Neural cell (in vitro differentiated cells): ENCODE data around the gene KDM4C.
A peak's percentile ranks its signal among the peaks of the same experiment; 100 is the strongest.

Source experiments
- POLR2AphosphoS5 ChIP-seq: IDR thresholded peaks from 2 replicates; pipeline ENCODE4 v1.6.1; 2012
- REST ChIP-seq: IDR thresholded peaks from 2 replicates; pipeline ENCODE4 v1.6.1; 2012; ENCODE audit warnings: borderline replicate concordance
- SMC3 ChIP-seq: fragments of 450-650 bp; conservative IDR thresholded peaks from 2 replicates; pipeline ENCODE4 v1.6.1; 2014; ENCODE audit warnings: antibody characterized with exemption, mild to moderate bottlenecking, moderate library complexity; ENCODE audit not compliant: poor library complexity
- TF ChIP-seq, protein P1 (sequence below): fragments of 450-650 bp; IDR thresholded peaks from 2 replicates; pipeline ENCODE4 v1.5.1; 2014; ENCODE audit warnings: antibody characterized with exemption, mild to moderate bottlenecking, moderate library complexity; ENCODE audit not compliant: poor library complexity, severe bottlenecking

DNA sequence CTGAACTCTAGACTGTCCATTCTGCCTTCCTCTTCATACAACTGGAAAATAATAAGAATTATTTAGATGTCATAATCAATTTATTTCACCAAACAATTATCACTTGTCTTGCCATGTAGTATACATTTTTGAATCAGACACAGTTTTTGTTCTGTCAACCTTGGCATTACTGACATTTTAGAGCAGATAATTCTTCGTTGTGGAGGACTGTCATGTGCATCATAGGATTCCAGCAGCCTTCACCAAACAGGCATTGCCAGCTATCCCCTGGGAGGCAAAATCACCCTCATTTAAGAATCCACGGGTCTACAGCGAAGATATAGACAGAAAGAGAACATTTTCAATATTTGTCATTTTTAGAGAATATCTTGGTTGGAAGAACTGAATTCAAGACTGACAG is 293.9 kb downstream of the KDM4C start:
- TF ChIP-seq POLR2AphosphoS5 (peak; percentile 66), SMC3 (no peak), REST (no peak)
- TF ChIP-seq, protein P1, sequence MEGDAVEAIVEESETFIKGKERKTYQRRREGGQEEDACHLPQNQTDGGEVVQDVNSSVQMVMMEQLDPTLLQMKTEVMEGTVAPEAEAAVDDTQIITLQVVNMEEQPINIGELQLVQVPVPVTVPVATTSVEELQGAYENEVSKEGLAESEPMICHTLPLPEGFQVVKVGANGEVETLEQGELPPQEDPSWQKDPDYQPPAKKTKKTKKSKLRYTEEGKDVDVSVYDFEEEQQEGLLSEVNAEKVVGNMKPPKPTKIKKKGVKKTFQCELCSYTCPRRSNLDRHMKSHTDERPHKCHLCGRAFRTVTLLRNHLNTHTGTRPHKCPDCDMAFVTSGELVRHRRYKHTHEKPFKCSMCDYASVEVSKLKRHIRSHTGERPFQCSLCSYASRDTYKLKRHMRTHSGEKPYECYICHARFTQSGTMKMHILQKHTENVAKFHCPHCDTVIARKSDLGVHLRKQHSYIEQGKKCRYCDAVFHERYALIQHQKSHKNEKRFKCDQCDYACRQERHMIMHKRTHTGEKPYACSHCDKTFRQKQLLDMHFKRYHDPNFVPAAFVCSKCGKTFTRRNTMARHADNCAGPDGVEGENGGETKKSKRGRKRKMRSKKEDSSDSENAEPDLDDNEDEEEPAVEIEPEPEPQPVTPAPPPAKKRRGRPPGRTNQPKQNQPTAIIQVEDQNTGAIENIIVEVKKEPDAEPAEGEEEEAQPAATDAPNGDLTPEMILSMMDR: no peak
